Stimulated activated CD8-positive, alpha-beta memory T cell treated with anti-CD3 and anti-CD28 coated beads, Interleukin-4, amount 100 ng/mL, for 24 hours (primary cell): ENCODE measurements around the gene IL17RB.

Experiments
- DNase-seq: peaks from one replicate; pipeline ENCODE4 v3.0.0-alpha.2; 2020; ENCODE audit warnings: low read depth

IL17RB gene

DNA sequence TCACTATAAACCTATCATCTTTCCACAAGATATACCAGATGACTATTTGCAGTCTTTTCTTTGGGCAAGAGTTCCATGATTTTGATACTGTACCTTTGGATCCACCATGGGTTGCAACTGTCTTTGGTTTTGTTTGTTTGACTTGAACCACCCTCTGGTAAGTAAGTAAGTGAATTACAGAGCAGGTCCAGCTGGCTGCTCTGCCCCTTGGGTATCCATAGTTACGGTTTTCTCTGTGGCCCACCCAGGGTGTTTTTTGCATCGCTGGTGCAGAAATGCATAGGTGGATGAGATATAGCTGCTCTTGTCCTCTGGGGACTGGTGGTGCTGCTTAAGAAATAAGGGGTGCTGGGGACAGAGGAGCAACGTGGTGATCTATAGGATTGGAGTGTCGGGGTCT lies 33.9 kb upstream of the IL17RB start:
- no peak for DNase-seq

DNA sequence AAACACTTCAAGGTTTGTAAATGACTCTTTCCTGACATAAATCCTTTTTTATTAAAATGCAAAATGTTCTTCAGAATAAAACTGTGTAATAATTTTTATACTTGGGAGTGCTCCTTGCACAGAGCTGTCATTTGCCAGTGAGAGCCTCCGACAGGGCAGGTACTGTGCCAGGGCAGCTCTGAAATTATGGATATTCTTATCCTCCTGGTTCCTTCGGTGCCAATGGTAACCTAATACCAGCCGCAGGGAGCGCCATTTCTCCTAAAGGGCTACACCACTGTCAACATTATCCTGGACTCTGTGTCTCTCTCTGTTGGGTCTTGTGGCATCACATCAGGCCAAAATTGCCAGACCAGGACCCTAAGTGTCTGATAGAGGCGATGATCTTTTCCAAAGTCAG lies 33.1 kb upstream of the IL17RB start:
- DNase-seq, result no peak

DNA sequence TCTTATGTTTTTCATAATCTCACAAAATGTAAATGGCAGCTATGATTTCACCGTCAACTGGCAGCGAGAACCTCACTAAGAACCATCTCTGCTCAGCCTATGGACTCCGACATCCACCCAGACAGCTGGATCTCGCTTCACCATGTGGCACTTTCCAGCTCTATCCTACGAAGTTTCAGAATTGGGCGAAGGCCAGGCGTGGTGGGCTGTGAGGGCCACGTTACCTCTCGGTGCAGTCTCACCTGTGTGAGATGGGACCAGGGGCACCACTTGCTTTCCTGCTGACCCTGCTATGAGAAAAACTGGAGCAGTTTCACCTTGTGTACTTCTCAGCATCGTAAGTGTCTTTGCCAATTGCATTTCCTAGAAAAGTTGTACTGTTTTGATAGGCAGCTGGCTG lies 32.5 kb upstream of the IL17RB start:
- DNase-seq, result no peak

DNA sequence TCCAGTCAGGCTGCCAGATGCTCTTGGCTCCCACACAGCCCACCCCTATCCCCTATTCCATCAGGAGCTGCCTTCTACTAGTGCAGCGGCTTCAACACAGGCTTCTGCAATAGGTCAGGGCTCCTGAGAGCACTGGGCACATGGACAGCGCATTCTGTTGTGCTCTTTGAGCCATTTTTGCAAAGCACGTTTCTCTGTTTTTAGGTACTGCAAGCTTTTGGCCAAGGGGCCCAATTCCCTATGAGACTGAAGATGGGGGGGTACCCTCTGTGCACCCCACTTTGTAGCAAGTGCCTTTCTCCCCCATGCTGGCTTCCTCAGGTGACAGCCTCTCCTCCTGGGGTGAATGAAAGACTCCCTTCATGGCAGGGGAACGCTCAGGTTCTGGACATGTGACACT lies 31.3 kb upstream of the IL17RB start:
- DNase-seq, result no peak

DNA sequence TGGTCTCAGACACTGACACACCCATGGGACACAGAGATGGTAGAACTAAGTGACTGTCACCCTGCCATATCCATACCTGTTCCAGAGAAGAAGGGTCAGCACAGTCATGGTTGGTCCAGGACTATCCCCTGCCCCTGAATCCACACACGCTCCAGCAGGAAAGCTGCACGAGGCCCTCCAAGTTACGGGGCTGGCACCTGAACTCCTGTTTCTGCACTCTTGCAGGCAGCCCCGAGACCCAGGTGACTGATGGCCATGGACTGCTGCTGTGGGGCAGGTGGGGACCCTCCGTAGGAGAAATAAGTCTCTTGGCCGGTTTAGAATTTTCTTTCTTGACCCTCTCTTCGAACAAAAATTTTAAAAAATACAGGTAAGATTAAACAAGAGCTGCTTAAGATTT lies 30.7 kb upstream of the IL17RB start:
- DNase-seq, result no peak

DNA sequence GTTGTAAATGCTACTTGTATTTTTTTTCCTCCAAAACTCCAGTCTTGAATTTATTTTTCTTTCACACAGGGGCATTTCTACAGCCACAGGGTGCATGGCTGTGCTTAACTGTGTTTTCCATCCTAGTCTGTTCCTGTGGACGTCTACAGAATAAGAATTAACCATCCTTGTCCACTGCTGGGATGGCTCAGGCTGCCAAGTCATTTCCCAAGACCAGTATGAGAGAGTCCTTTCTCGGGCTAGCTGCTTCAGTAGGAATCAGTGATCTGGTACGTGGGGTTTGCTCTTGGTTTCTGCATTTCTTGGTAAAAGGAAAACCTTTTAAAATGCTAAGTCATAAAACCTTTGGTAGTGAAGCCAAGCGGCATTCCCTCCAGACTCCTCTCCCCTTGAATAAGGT lies 29.9 kb upstream of the IL17RB start:
- no peak for DNase-seq

DNA sequence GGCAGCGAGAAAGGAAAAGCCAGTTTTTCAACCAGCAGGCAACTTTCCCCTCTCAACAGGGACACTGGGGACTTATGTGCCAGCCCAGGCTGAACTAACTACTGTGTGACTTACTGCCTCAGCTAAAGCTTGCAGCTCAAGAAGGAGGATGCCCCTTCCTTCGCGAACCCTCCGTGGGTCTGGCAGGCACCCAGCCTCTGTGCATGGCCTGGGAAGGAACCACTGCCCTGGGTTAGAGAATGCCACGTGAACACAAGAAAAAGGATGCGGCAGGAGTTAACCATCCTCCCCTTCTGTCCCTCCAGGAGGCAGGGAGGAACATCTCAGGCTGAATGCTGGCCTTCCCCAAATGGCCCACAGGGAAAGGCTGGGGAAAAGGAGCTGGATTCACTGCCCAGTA lies 29.2 kb upstream of the IL17RB start:
- no peak for DNase-seq

DNA sequence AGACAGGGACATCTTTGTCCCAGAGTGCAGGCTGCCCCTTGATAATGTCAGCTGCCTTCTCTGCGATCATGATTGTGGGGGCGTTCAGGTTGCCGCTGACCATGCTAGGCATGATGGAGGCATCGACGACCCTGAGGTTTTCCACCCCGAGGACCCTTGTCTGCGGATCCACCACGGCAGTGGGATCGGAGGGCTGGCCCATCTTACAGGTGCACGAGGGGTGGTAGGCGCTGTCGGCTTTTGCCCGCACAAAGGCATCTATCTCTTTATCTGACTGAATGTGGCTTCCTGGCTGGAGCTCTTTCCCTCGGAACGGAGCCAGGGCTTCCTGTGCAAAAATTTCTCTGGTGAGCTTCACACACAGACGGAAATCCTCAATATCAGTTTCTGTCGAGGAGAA lies 28.6 kb upstream of the IL17RB start:
- DNase-seq, result no peak

DNA sequence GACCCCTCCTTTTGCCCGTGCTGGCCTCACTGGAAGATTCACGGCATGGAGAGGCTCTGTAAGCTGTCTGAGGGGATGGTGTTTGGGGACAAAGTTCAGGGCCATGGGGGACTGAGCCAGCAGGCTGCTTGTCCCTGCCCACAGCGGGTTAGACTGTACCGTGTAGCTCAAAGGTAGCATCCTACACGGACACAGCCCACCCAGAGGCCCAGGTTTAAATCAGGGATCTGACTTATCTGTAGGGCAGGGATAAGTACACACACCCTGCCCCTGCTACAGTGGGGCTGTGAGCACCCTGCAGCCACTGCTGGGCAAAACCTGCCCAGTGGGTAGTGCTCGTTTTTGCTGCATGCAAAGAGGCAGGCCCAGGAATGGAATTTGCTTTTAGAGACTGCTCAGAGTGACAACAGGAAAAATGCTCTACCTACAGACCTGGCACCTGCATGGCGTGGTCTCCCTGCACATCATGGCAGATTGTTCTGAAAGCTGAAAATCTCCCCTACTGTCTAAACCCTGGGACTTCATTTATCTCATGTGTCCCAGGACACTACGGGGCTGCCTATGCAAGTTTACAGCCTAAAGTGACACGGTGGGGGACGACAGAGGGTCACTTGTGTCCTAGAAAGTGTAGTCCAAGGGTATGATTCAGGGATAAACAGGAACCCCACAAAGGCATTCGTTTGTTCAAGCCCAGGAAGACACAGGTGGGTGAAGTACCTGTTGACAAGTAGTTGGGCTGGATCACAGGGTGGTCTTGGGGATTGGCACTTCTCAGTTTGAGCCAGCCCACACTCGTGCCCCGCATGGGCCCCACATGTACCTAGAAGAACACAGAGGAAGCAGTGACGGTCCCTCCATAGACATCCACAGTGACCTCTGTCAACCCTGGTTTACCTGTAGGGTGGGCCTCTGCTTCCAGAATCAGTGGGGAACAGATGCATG lies 27.9 kb upstream of the IL17RB start:
- no peak for DNase-seq

DNA sequence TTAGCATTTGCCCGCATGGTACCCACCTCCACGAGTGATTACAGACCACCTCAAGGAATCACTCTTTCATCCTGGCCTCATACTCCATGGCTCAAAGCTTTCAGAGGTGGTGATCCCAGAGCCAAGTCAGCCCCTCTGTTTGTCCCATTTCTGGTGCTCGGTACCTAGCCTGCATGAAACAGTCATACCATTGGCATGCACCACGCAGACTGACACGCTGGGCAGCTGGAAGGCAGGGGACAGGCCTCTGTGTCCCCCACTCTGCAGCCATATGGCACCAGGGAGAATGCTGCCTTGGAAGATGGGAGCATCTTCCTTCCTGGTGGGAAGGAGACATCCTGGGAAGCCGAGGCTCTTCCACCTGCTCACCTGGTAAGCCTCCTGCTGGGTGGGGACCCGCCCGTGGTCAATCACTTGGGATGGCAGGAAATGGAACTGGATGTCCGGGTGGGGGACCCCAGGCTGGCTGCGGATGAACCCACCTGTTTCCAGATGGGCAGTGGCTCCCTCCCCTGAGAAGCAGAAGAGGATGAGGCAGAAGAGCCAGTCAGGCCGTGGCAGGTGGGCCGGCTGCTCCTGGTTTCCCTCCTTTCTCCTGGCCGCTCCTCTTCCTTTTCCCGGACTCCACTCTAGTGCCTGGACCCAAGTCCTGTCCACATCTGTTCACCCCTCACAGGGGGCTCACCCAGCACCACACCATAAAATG lies 27.1 kb upstream of the IL17RB start:
- no peak for DNase-seq

DNA sequence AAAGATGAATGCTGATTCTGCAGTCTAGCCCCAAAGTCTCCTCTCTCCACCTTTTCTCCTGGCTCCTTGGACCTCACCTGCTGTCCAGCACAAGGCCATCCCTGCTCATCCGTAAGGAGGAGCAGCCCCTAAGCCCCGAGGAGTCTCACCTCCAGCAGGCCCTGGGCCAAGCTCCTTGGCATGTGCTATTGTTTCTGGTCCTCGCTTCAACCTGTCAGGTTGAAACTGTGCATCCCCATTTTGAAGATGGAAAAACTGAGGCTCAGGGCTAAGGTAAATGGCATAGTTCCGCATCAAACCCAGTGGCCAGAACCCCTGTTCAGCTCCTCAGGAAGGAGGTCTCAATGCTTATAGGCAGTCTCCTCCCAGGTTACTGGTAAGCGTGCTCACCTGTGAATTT lies 26.3 kb upstream of the IL17RB start:
- no peak for DNase-seq

DNA sequence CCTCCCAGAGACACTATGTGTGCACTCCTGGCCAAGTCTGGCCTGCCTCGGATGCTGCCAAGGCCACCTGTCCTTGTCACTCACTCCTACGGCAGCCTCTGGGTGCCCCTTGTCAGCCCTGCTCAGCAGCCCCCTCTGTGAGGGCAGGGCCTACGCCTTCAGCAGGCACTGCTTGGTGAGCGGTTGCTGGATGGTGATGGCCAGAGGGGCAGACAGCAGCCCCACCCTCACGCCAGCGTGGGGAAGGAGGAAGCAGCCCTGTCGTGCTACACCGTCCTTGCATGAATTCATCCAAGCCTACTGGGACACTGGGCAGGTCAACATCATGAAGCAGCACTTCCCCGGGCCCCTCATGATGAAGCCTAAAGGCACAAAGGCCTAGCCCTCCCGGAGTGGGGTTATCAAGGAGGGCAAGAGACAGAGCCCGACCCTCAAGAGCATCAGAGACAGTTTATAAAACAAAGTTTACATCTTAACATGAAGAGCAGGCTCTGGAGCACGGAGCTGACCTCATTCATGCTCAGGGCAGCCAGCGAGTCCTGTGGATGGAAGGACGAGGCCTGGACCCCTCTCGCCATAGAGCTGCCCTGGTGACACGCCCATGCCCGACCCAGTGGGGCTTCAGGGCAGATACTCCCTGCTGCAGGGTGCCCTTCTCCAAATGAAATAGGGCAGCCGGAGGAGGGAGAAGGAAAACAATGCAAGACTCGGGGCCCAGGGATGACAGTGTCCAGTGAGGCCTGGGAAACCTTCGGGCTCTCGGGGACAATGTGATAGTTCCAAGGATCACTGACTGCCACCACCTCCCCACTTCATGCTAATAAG lies 25.4 kb upstream of the IL17RB start:
- no peak for DNase-seq

DNA sequence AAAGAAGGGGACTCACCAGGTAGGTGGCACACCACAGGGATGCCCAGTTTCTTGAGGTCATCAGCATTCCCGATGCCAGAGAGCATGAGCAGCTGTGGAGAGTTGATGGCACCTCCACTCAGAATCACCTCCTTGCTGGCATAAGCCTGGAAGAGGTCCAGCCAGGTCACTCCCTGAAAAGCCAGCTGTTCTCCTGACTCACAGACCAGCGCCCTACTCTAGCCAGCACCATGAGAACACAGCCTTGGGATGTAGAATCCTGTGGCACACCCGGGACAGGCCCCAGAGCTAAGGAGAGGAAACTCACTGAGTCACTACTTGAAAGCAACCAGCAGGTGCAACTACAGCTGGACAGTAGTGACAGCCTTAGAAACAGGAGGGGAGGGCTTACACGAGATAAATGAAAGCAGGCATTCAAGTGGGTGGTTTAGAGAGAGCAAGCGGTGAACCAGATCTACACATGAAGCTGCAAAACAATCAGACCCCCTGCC lies 24.7 kb upstream of the IL17RB start:
- no peak for DNase-seq

DNA sequence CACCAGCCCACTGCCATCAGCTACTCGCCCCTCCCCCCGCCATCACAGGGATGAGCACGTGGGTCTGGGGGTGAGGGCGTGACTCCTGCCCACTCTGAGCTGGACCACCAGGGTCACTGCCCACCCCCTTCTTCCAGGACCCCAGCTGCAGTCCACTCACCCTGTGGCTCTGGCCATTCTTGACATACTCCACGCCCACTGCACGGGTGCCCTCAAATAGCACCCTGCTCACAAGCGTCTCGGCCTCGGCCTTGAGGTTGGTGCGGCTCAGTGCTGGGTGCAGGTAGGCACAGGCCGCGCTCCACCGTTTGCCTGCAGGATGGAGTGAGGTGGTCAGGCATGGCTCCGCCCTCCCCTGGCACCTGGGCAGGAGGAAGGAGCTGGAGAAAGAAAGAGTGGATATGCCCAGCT lies 24.0 kb upstream of the IL17RB start:
- DNase-seq, result no peak

DNA sequence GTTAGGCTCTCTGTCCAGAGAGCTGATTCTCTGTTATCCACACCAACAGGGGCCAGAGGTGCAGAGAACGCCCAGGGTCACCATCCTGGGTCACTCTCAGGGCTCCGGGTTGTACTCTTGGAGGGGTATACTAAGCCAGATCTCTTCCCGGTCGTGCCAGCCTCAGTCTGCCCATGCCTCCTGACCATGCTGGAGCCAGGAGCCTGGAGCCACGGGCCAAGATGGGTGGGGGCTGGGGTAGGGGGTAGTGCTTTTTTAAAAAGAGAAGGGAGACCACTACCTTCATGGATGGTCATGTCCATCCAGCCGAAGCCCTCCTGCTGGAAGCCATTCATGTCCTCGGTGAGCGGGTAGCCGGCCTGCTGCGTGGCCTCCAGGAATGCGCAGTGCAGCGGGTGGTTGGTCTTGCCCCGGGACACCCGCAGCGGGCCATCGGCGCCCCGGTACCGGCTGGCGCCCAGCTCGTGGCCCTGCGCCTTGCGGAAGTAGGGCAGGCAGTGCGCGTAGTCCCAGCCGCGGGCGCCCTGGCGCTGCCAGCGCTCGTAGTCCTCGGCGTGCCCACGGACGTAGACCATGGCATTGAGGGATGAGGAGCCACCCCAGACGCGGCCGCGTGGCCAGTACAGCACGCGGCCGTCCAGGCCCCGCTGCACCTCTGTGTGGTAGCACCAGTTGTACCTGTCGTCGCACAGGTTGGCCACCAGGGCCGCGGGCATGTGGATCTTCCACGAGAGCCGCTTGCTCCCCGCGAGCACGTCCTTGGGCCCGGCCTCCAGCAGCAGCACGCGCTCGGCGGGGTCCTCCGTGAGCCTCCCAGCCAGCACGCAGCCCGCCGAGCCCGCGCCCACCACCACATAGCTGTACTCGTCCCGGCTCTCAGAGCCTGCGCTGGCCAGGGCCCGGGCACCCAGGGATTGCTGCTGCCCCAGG lies 23.1 kb upstream of the IL17RB start:
- no peak for DNase-seq

DNA sequence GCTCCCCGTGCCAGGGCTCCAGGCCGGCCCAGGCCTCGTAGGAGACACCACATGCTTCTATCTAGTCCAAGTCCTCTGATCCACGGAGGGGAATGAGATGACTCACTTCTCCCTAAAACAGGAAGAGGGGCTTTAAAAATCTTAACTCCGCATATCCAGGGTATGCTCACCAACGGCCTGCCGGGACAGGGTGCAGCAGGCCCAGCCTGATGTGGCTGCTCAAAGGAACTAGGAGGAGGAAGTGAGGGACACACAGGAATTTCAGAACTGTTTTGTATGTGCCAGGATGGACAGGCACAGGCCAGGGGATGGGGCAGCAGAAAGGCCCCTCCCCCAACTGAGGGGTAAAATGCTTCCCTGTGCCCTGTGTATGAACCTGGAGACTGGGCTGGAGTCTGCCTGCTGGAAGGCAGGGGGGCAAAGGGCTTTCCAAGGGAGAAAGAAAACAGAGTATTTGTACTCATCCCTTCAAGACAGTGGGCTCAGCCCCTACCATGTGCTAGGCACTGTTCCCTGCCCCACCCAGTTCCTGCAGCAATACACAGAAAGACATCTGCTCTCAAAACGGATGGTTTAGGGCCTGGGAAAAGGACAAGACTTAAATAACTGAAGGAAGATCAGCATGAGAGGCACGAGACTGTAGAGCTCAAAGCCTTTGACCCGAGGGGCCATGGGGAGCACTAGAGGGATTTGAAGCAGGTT lies 22.3 kb upstream of the IL17RB start:
- no peak for DNase-seq

DNA sequence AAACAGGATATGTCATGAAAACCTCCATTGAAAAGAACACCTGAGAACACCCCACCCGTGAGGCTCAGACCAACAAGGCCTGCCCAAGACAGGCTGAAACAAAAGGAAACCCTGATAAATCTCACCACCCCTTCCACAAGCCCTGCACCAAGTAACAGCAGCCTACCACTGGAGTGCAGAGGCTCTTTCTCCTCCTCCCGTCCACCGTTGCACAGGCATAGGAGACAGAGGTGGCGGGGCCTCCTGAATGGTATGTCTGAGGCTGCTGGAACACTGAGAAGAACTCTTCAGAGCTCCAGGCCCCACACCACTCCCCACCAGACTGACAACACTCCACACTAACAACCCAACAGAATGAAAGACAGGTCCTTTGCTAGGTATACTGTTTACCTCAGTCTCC lies 21.6 kb upstream of the IL17RB start:
- no peak for DNase-seq

DNA sequence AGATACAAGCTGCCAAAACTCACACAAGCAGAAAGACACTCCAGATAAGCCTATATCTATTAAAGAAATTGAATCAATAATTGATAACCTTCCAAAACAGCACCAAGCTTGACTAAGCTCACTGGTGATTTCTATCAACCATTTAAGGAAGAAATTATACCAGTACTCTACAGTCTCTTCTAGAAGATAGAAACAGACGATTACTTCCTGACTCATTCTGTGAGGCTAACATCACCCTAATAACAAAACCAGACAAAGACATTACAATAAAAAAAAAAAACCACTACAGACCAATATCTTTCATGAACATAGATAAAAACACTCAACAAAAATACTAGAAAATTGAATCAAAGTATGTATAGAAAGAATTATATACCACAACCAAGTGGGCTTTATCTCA lies 20.3 kb upstream of the IL17RB start:
- DNase-seq, result no peak

DNA sequence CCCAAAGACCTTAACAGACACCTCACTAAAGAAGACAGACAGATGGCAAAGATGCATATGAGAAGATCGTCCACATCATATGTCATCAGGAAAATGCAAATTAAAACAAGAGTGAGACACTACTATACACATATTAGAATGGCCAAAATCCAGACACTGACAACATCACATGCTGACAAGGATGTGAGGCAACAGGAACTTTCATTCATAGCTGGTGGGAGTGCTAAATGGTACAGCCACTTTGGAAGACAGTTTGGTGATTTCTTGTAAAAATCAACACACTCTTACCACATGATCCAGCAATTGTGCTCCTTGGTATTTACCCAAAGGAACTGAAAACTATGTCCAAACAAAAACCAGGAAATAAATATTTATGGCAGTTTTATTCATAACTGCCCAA lies 17.8 kb upstream of the IL17RB start:
- DNase-seq, result no peak

DNA sequence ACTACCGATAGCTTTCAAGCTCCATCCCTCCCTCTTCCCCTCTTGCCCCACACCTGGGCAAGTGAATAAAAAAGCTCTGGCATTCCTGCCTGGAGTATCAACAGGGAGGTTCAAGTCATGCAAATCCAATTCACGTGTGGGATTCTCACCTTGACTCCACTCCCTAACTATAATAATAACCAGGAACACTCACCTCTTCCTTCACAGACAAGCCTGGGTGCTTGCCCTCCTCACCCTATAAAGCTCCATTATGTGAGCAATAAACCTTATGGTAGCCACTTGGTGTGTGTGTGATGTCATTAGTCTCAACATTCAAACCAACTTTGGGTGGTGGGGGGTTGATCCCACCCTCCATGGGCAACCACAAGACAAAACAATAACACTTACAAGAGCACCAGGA lies 16.8 kb upstream of the IL17RB start:
- DNase-seq, result no peak

DNA sequence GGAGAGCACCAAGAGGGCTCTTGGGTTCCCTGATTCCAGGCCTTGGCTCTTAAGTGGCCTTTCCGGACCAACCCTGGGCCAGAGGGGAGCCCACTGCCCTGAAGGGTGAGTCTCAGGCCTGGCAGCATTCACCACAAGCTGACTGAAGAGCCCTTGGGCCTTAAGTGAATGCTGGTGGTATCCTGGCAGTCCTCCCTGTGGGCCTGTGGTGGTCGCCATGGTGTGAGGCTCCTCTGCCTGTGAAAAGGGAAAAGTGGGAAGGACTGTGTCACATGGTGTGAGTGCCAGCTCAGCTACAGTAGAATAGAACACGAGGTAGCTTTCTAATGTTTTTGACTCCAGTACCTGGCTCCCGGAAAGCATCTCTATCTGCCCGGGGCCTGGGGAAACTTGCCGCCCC lies 15.4 kb upstream of the IL17RB start:
- DNase-seq, result no peak
